GM12878 (cell line): ENCODE data around the gene GPC5. TPM values are rescaled to one million over a fixed set of nuclear protein-coding genes. Genes with fewer than 3 reads are reported as not detected.

Source experiments
- ATAC-seq: fragments of 200-7000 bp; cut with Tn5 transposase; 3 replicates; pipeline ENCODE4 v1.9.1; 2020; ENCODE audit warnings: mild to moderate bottlenecking, moderate library complexity
- BruUV-seq: library from RNA; stranded (reverse); fragments of 400-500 nt; replicated peaks from 2 replicates; lab custom pipeline; 2021; lab: Mats Ljungman, UMichigan
- CTCF ChIA-PET: fragments of 300-600 bp; sonication (Branson Sonifier 250); formaldehyde crosslinking; extraction: SDS; loops from one replicate; lab custom pipeline; 2021; ENCODE audit warnings: inconsistent platforms; lab: Yijun Ruan, JAX
- POLR2A ChIA-PET: fragments of 350-600 bp; formaldehyde crosslinking; extraction: SDS; loops from one replicate; lab custom pipeline; 2021; ENCODE audit warnings: inconsistent platforms; lab: Charles Lee
- RAD21 ChIA-PET: fragments of 300-600 bp; sonication (Branson Sonifier 250); formaldehyde crosslinking; loops from one replicate; lab custom pipeline; 2023; ENCODE audit warnings: antibody characterized with exemption; ENCODE audit not compliant: unreplicated experiment; lab: Charles Lee
- SMC1A ChIA-PET: fragments of 300-600 bp; sonication (Branson Sonifier 250); formaldehyde crosslinking; loops from one replicate; lab custom pipeline; 2023; ENCODE audit not compliant: unreplicated experiment, uncharacterized antibody; lab: Charles Lee
- DNase-seq: peaks from one replicate; pipeline ENCODE4 v3.0.0-alpha.2; 2011; ENCODE audit warnings: low read depth, low spot score
- FAIRE-seq: peaks from 3 replicates; lab custom pipeline; 2011; peaks lifted over from hg19 to GRCh38; lab: Jason Lieb, UNC
- H2AFZ ChIP-seq: 2 replicates; pipeline ENCODE4 v1.6.0; 2011; ENCODE audit warnings: low read depth, low read length, control low read depth; ENCODE audit not compliant: control insufficient read depth
- H3K27ac ChIP-seq: 2 replicates; pipeline ENCODE4 v1.5.1; 2011; ENCODE audit warnings: control low read depth; ENCODE audit not compliant: control insufficient read depth, insufficient read depth
- H3K27me3 ChIP-seq, 2 experiments: replicated peaks in 1 of 2; 2 replicates each; pipeline versions ENCODE4 v1.6.0 to v1.6.1; 2011; ENCODE audit warnings: low read length in 1 of 2; ENCODE audit not compliant: control insufficient read depth in 2 of 2, insufficient read depth in 2 of 2
- H3K36me3 ChIP-seq, 2 experiments: 2 replicates each; pipeline ENCODE4 v1.5.1; 2011; ENCODE audit warnings: low read length in 1 of 2; ENCODE audit not compliant: control insufficient read depth in 2 of 2, insufficient read depth in 2 of 2
- H3K4me1 ChIP-seq: 2 replicates; pipeline ENCODE4 v1.6.1; 2011; ENCODE audit warnings: mild to moderate bottlenecking, low read length, moderate library complexity, mixed read lengths; ENCODE audit not compliant: control insufficient read depth, insufficient read depth
- H3K4me2 ChIP-seq: 2 replicates; pipeline ENCODE4 v1.6.0; 2011; ENCODE audit warnings: control low read depth; ENCODE audit not compliant: control insufficient read depth, insufficient read depth
- H3K4me3 ChIP-seq: fragments of 200-600 bp; sonication (generic); 2 replicates; pipeline ENCODE4 v1.5.1; 2016
- H3K79me2 ChIP-seq: 2 replicates; pipeline ENCODE4 v1.6.0; 2011; ENCODE audit warnings: low read length; ENCODE audit not compliant: control insufficient read depth, insufficient read depth
- H3K9ac ChIP-seq: 2 replicates; pipeline ENCODE4 v1.8.0; 2011; ENCODE audit warnings: low read length, control low read depth, mixed read lengths; ENCODE audit not compliant: control insufficient read depth, insufficient read depth
- H3K9me3 ChIP-seq: replicated peaks from 3 replicates; pipeline ENCODE4 v1.5.1; 2011; ENCODE audit warnings: mild to moderate bottlenecking, low read length; ENCODE audit not compliant: control insufficient read depth, insufficient read depth
- H4K20me1 ChIP-seq: 2 replicates; pipeline ENCODE4 v1.6.0; 2011; ENCODE audit not compliant: control insufficient read depth, insufficient read depth
- CREM ChIP-seq: IDR thresholded peaks from 2 replicates; pipeline ENCODE4 v1.6.1; 2014; ENCODE audit warnings: antibody characterized with exemption, low read depth
- CUX1 ChIP-seq: IDR thresholded peaks from 2 replicates; pipeline ENCODE4 v1.6.1; 2012; ENCODE audit warnings: improper control_type of control experiment, low read depth, low read length; ENCODE audit not compliant: insufficient replicate concordance
- ETV6 ChIP-seq, 2 experiments: fragments of 450-650 bp in 1 of 2; IDR thresholded peaks in 1 of 2; conservative IDR thresholded peaks in 1 of 2; 2 replicates each; pipeline ENCODE4 v1.6.1; 2014; ENCODE audit warnings: antibody characterized with exemption in 1 of 2, borderline replicate concordance in 1 of 2, low read depth in 1 of 2, mild to moderate bottlenecking in 1 of 2, moderate library complexity in 1 of 2
- HDAC2 ChIP-seq: fragments of 200-600 bp; sonication (generic); IDR thresholded peaks from 2 replicates; pipeline ENCODE4 v1.6.1; 2017
- IRF5 ChIP-seq: fragments of 450-650 bp; IDR thresholded peaks from 2 replicates; pipeline ENCODE4 v1.6.1; 2017; ENCODE audit warnings: borderline replicate concordance
- MTA3 ChIP-seq: IDR thresholded peaks from 2 replicates; pipeline ENCODE4 v1.6.1; 2012; ENCODE audit warnings: low read length, inconsistent platforms, borderline replicate concordance
- MXI1 ChIP-seq: fragments of 150-350 bp; IDR thresholded peaks from 2 replicates; pipeline ENCODE4 v1.6.1; 2011; ENCODE audit warnings: low read depth, mild to moderate bottlenecking, inconsistent platforms, low read length, improper control_type of control experiment
- PAX8 ChIP-seq: fragments of 450-650 bp; IDR thresholded peaks from 2 replicates; pipeline ENCODE4 v1.6.1; 2017; ENCODE audit warnings: mild to moderate bottlenecking, moderate library complexity
- SIN3A ChIP-seq: IDR thresholded peaks from 2 replicates; pipeline ENCODE4 v1.6.1; 2012; ENCODE audit warnings: low read depth, low read length, improper control_type of control experiment
- SKIL ChIP-seq: fragments of 450-650 bp; IDR thresholded peaks from 2 replicates; pipeline ENCODE4 v1.6.1; 2017; ENCODE audit warnings: mild to moderate bottlenecking, low read depth, inconsistent platforms; ENCODE audit not compliant: poor library complexity, severe bottlenecking
- STAT1 ChIP-seq: fragments of 450-650 bp; conservative IDR thresholded peaks from 2 replicates; pipeline ENCODE4 v1.6.1; 2014; ENCODE audit warnings: antibody characterized with exemption, mild to moderate bottlenecking
- SUZ12 ChIP-seq: fragments of 200-600 bp; sonication (generic); IDR thresholded peaks from one replicate; pipeline ENCODE4 v1.6.1; 2018; ENCODE audit warnings: antibody characterized with exemption, mild to moderate bottlenecking; ENCODE audit not compliant: unreplicated experiment
- TARDBP ChIP-seq: IDR thresholded peaks from 2 replicates; pipeline ENCODE4 v1.6.1; 2016; ENCODE audit warnings: borderline replicate concordance
- TCF12 ChIP-seq: IDR thresholded peaks from 2 replicates; pipeline ENCODE4 v1.6.1; 2011; ENCODE audit warnings: low read depth, mild to moderate bottlenecking, low read length
- WGBS: methylation state at CpG from one replicate; pipeline ENCODE4 v1.1.6; 2016; ENCODE audit warnings: low lambda C conversion rate; ENCODE audit not compliant: insufficient replicate concordance, insufficient coverage; ENCODE audit errors: missing lambda C conversion rate; 5-methylcytosine and 5-hydroxymethylcytosine counted together
- in situ Hi-C: fragments of 300-500 bp; cut with MboI; formaldehyde crosslinking; loops from 9 replicates; pipeline ENCODE4 v1.14.3; 2018; ENCODE audit warnings: mixed read lengths
- intact Hi-C: fragments of 100-400 bp; cut with micrococcal nuclease; formaldehyde crosslinking; loops from one replicate; pipeline ENCODE4 v1.14.2; 2022; ENCODE audit not compliant: unreplicated experiment
- polyA plus RNA-seq, 11 experiments: library from polyadenylated mRNA; depleted of rRNA in 4 of 11; unstranded in 6 of 11; stranded (reverse) in 5 of 11; fragments of >200 nt; fragmentation: Nextera tagmentation in 4 of 11; fragmentation: Illumina TruSeq in 1 of 11; extraction: Ambion mirVana in 4 of 11; extraction: Trizol in 1 of 11; gene quantifications; 1 replicate in 1 of 11; 2 replicates in 10 of 11; pipeline versions ENCODE4 v1.2.1 to v1.2.3, GENCODE V29; 2011 to 2016; ENCODE audit warnings: inconsistent platforms in 2 of 11, missing spikeins in 2 of 11, low read depth in 1 of 11
- total RNA-seq, 4 experiments: library from RNA; depleted of rRNA in 3 of 4; stranded (reverse); fragments of >200 nt in 3 of 4; fragmentation: Illumina TruSeq in 1 of 4; extraction: Trizol in 1 of 4; gene quantifications; 2 replicates each; pipeline versions ENCODE4 v1.2.1 to v1.2.3, GENCODE V29; 2013 to 2021

GPC5 gene
- total and polyA plus RNA-seq, 10 of the 15 experiments (the other 5 are each of a cell fraction or from before 2014, with no cell fraction given): 0.05 to 0.87 (median 0.44) TPM; not detected in 1

DNA sequence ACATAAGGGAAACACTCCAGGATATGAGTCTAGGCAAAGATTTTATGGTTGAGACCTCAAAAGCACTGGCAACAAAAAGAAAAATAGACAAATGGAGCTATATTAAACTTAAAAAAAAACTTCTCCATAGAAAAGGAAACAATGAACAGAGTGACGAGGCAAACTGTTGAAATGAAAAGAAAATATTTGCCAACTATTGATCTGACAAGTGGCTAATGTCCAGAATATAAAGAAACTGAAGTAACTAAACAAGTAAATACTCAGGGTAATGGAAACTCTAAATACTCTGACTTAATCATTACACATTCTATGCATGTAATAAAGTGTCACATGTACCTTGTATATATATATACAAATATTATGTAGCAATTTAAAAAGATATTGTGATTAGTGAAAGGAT lies 562.5 kb downstream of the GPC5 start:
- Histone ChIP-seq H3K4me3 (no peak overlapping the region), H3K27ac (no peak overlapping the region), H3K79me2 (no peaks in the 10 kb centered on the region), H2AFZ (no peak overlapping the region), H3K9me3 (no peaks in the 10 kb centered on the region), H3K36me3 (no peaks in the 10 kb centered on the region), H3K27me3 (no peaks in the 10 kb centered on the region), H4K20me1 (no peaks in the 10 kb centered on the region), H3K9ac (no peak overlapping the region), H3K4me1 (no peaks in the 10 kb centered on the region), H3K4me2 (no peak overlapping the region)
- DNase-seq (no peak), ATAC-seq (no peak), FAIRE-seq (no peak)
- ChIA-PET RAD21 (no interaction called here), POLR2A (no interaction called here), SMC1A (no interaction called here), CTCF (no interaction called here)
- no TSS peak for BruUV-seq
- in situ Hi-C loops: no loop called here
- 0% methylated on average over 1 of the region's 1 CpG for WGBS
- intact Hi-C loops: no loop called here
- TF ChIP-seq MXI1: no peak
- TF ChIP-seq ETV6 (conservative IDR thresholded peaks at IDR 0.05 in 1 of 2, IDR thresholded peaks at IDR 0.05 in 1 of 2; ENCODE audit: borderline replicate concordance in 1 of 2, low read depth in 1 of 2): no peak
- no peak for TF ChIP-seq TCF12
- no peak for TF ChIP-seq CUX1
- no peak for TF ChIP-seq TARDBP
- no peak for TF ChIP-seq HDAC2
- TF ChIP-seq CREM: no peak
- no peak for TF ChIP-seq SIN3A
- TF ChIP-seq STAT1: no peak
- TF ChIP-seq SKIL: no peak
- TF ChIP-seq SUZ12: no peak
- no peak for TF ChIP-seq PAX8
- no peak for TF ChIP-seq MTA3
- no peak for TF ChIP-seq IRF5
